NK-92 (cell line): ENCODE measurements around the gene LBHD2.

Source experiments
- DNase-seq: peaks from one replicate; lab custom pipeline; 2025; ENCODE audit not compliant: unreplicated experiment; lab: John Stamatoyannopoulos, UW

Gene LBHD2

DNA sequence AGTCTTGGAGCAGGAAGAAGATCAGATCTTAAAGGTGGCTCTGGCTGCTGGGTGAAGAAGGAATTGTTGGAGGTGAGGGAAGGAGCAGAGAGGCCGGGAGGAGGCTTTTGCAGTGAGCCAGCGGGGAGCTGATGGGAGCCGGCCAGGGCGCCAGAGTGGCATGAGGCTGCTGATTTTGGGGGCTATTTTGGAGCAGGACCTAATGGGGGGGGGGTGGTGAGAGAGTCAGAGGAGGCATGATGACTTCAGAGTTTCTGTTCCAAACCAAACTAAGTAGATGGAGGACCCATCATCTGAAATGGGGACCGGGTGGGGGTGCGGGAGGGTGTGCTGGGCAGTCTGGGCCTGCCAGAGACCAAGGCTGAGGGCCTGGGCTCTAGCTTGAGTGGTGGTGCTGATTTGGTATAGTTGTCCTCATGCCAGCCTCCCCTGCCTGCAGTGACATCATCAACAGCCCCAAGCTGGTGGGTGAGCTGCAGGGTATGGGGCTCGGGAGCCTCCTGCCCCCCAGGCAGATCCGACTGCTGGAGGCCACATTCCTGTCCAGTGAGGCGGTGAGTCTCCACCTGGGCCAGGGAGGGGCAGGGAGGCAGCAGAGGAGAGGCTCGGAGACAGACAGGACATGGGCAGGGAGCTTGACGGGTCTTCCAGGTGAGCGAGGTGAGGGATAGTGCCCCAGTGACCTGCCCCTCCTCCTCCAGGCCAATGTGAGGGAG lies 45.4 kb downstream of the LBHD2 start:
- DNase-seq, result no peak

DNA sequence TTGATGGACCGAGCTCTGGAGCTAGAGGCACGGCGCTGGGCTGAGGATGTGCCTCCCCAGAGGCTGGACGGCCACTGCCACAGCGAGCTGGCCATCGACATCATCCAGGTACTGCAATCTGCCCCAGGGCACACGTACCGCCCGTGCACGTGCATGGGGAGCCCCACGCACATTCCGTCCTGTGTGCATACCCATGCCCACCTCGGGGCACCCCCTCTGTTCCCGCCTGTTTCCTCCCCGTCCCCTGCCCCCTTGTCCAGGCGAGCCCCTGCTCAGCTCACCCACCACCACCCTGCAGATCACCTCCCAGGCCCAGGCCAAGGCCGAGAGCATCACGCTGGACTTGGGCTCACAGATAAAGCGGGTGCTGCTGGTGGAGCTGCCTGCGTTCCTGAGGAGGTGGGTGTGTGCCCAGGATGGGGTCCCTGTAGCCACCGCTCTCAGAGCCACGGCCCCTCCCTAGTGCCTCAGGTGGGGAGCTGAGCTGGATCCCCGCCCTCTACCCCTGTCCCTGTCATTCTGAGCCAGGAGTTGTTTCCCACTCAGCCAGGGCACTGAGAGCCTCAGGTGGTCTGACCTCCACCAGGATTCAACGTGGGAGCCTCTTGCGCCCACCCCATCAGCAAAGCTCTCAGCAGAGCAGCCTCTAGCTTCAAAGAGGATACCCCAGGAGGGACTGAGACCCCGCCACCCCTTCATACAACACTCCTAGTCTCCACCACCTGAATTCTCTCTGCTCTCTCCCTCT lies 46.2 kb downstream of the LBHD2 start:
- no peak for DNase-seq

DNA sequence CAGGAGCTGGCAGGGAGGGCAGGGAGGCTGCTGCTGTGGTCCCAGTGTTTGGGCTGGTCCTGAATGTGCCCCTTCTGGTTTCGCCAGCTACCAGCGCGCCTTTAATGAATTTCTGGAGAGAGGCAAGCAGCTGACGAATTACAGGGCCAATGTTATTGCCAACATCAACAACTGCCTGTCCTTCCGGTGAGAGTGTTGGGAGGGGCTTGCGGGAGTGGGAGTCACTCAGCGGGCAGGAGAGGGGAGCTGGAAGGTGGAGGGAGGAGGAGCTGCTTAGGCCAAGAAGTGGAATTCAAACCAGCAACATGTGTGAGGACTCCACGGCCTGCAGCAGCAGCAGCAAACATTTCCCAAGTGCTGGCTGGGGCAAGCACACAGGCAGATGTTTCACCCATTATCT lies 47.0 kb downstream of the LBHD2 start:
- DNase-seq, result no peak

DNA sequence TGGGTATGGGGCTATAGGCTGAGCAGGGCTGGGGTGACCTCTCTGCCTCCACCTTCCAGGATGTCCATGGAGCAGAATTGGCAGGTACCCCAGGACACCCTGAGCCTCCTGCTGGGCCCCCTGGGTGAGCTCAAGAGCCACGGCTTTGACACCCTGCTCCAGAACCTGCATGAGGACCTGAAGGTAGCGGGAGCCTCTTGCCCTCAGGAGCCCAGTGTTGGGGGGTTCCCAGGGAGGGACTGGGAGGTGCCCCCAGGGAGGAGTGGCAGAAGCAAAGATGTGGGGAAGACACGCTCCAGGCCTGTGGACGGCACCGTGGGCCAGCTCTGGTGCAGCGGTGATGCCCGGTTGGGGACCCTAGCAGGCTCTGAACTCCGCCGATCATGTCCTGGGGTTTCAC lies 47.6 kb downstream of the LBHD2 start:
- DNase-seq, result no peak

DNA sequence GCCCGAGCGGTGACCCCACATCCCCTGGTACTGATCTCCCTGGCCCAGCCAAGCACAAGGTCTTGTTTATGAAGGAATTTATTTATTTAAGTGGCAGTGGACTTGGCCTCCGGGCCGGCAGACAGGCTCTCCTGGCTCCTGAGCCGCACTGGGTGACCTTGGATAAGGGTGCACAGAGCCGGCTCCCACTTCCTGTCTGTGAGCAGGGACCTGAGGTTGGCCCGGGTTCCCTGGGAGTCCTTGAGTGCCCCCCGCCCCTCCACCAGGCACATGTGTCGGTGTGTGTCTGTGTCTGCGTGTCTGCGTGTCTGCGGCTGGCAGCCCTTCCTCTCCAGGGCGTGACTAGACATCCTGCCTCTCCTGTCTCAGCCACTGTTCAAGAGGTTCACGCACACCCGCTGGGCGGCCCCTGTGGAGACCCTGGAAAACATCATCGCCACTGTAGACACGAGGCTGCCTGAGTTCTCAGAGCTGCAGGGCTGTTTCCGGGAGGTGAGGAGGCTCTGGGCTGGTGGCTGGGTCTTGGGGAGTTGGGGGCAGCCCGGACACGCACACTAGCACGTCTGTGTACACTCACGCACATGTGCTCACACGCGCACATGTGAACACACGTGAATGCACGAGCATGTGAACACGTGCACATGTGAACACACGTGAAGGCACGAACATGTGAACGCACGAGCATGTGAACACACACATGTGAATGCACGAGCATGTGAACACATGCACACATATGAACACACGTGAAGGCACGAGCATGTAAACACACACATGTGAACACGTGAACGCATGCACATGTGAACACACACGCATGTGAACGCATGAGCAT lies 48.6 kb downstream of the LBHD2 start:
- no peak for DNase-seq

DNA sequence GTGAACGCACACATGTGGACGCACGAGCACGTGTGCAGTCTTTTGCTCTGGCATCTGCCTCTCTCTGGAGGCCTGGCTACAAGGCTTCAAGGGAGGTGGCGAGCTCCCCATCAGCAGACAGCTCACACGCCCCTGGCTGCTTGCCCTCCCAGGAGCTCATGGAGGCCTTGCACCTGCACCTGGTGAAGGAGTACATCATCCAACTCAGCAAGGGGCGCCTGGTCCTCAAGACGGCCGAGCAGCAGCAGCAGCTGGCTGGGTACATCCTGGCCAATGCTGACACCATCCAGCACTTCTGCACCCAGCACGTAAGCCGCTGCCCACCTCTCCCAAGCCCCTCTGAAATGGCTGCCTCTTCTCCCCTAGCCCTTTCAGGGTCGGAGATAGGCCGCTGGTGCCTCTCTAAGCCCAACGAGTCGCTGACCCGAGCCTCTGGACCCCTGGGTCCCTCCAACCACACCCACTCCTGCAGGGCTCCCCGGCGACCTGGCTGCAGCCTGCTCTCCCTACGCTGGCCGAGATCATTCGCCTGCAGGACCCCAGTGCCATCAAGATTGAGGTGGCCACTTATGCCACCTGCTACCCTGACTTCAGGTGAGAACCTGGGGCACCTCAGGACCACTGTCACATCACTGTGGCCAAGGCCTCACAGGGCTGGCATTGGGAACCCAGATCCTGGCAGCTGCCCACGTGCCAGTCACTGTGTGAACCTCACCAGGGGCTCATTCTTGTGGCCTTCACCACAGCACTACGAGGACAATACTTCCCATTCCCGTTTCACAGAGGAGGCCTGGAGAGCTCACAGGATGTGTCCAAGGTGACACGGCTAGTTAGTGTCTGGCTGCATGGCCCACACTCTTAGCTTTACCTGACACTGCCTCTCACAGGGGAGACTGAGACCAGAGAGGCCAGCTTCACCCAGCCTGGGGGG lies 49.5 kb downstream of the LBHD2 start:
- no peak for DNase-seq

DNA sequence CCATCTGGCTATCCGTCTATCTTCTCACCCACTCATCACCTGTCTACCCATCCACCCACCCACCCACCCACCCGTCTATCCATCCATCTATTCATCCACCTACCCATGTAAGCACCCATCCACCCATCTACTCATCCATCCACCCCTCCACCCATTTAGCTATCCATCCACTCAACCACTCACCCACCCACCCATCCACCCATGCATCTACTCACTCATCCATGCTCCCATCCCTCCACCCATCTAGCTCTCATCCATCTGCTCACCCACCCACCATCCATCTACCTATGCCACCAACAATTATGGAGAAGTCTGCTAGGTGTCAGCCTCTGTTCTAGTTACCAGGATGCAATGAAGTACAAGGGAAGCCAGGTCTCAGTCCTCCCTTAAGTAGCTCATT lies 50.4 kb downstream of the LBHD2 start:
- DNase-seq, result no peak

DNA sequence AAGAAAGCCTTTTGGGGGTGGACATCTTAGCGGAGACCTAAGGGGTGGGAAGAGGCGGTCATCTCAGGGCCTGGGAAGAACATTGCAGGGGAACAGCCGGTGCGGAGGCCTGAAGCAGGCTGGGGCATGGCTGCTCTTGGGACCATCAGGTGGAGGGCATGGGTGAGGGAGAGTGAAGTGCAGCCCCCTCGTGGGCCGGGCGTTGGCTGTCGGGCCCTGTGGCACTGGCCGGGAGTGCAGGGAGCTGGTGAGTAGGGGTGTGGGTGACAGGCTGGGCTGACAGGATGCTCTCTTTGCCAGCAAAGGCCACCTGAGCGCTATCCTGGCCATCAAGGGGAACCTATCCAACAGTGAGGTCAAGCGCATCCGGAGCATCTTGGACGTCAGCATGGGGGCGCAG lies 50.9 kb downstream of the LBHD2 start:
- DNase-seq, result no peak

DNA sequence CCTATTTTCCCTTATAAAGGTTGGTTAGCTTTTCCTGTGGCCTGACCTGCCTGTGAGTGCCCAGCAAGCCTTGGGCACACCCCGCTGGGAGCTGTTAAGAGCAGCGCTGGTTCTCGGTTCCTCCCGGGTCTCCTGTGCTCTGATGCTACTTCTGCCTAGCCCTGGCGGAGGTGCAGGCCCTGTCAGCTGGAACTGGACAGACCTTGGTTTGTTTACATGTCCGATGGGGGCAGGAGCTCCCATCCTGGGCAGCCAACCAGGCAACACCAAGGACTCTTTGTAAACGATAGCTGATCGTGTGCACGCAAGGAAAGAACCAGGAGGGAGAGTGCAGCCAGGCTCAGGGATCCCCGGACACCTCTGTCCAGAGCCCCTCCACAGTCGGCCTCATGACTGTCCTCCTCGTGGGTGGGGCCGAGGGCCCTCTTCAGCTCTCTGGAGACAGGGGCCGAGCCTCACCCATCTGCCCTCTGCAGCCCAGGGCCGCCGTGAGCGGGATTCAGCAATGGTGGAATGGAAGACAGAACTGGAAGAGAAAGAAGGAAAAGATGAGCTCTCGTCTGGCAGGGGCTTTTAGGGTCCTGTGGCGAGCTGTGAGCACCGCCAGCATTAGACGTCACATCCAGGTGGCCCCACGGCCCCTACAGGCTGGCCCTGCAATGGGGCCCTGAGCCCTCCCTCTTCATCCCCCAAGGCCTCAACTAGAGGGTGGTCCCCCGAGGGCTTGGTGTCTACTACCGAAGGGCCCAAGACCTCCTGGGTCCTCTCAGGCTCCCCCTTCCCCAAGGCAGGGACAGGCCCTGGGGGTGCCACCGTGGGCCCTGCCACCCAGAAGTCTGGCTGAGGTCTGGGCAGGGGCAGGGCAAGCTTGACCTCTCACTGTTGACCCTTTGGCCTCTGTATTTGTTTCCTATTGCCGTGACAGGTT lies 51.6 kb downstream of the LBHD2 start:
- DNase-seq, result no peak

DNA sequence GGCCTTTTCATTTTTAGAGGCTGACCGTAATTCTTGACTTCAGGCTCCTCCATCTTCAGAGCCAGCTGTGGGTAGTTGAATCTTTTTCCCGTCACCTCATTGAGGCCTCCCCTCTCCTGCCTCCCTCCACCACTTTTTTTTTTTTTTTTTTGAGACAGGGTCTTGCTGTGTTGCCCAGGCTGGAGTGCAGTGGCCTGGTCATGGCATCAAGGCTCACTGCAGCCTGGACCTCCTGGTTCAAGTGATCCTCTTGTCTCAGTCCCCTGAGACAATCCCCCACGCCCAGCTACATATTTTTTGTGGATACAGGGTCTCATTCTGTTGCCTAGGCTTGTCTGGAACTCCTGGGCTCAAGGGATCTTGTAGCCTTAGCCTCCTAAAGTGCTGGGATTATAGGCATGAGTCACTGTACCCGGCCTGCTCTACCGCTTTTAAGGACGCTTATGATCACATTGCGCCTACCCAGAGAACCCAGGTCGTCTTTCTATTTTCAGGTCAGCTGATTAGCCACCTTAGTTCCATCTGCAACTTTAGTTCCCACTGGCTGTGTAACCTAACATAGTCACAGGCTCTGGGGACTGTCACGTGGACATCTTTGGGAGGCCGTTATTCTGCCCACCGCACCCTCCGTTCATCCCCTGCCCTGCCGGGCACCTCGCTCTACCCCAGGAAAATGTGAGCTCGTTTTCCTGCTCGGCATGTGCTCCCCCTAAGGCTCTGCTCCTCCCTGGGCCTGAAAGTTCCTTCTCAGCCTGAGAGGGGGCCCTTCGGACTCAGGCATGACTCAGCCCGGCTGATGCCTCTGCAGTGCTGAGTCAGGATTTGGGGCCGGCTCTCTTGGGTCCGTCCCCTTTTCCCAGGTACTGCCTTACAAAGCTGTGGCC lies 52.6 kb downstream of the LBHD2 start:
- DNase-seq, result no peak

DNA sequence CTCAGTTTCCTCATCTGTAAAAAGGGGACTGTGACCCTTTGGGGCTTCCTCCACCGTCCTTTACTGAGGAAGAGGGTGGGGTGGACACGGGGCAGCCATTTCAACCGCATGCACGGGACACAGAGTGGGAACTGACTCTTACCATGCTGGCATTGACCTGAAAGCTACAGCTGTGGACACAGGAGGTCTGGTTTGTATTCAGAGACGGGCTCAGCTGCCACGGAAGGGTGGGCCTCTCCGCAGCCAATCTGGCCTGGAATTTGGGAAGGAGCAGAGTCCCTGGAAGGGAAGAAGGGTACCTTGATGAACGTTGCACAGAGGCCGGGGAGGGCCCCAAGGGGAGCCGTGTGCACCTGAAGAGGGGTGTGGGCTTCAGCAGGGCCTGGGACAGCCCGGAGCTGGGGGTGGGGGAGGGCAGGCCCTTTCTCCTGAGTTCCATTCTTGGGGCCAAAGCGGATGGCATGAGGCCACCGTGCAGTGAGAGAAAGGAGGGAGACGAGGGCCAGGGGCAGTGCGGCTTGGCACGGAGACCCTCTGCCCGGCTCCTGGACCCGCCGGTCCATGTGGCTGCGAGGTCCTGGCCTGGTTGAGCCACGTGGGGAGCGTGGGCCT lies 53.8 kb downstream of the LBHD2 start:
- no peak for DNase-seq

DNA sequence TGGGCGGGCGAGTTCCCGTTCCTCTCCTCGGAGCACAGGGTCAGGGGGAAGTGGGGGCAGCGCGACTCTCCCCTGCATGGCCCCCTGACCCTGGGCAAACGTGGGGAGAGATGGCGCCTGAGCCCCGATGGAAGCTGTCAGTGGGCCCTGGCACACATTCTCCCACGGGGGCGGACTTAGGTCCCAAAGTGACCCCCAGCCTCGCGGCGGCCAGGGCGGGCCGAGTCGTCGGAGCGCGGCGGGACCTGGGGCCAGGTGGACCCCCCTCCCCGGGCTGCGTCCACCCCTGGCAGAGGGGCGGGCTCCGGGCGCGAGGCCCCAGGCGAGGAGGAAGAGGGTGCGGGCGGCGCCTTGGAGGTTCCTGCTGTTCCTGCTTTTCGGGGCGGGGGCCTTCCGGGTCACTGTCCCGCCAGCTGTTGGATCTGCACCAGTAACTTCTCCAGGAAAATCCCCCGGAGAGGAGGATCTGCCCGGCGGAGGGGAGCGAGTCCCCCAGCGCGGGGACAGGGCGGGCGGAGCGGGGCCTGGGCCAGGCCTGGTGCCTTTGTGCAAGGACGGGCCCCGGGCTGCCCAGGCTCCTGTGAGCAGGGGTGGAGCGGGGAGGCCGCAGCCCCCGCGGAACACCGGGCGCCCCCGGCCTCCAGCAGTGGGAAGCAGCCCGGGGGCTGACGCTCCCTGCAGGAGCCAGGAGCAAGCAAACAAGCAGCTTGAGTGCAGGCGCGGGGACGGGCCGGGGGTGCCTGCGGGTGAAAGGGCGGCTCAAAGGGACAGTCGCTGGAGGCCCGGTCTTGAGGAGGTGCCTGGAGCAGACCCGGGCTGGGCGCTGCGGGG lies 54.5 kb downstream of the LBHD2 start:
- DNase-seq, result no peak

DNA sequence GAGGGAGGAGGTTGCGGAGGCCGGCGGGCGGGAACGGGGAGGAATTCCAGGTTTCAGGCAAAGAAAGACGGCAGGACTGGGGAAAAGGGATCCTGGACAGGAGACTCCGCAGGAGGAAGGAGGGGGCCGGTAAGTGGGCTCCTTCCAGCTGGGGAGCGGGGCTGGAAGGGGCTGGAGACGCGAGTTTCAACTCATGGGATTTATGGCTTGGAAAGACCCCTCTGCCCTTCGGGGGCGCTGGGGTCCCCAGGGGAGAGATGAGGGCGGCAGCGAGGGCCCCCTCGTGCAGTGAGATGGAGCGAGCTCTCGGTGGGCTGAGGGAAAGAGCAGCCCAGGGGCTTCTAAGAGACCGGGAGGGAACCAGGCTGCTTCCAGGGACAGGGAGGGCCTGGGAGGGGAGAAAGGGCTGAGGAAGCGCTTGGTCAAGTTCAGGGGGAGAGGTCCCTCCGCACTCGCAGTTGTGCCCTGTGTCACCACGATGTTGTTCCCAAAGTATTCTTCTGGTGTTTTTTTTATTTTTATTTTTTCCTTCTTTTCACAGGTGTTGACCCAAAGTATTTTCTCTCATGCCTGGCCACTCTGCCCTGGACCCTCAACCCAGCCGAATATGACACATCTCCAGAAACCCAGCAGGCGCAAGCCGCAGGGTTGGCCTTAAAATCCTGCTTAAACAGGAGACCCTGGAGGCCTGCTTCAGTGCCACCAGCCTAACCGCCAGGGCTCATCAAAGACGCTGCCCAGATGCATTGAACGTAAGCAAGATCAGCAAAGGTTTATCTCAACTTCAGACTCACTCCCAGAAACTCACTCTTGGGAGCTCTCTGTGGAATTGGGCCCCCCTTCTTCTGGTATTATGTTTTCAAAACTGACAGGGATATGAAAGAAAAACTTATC lies 55.4 kb downstream of the LBHD2 start:
- DNase-seq, result no peak
